B cell (primary cell): ENCODE data around the gene ITLN1.

Experiments used
- EZH2 ChIP-seq: IDR thresholded peaks from 2 replicates; pipeline ENCODE4 v1.6.1; 2012; ENCODE audit warnings: borderline replicate concordance, low read depth, mild to moderate bottlenecking, moderate library complexity, low read length; ENCODE audit not compliant: insufficient read depth, poor library complexity, severe bottlenecking
- TF ChIP-seq, protein P1 (sequence below): fragments of 200-600 bp; IDR thresholded peaks from one replicate; pipeline ENCODE4 v1.8.0; 2022; ENCODE audit warnings: antibody characterized with exemption, mild to moderate bottlenecking

DNA sequence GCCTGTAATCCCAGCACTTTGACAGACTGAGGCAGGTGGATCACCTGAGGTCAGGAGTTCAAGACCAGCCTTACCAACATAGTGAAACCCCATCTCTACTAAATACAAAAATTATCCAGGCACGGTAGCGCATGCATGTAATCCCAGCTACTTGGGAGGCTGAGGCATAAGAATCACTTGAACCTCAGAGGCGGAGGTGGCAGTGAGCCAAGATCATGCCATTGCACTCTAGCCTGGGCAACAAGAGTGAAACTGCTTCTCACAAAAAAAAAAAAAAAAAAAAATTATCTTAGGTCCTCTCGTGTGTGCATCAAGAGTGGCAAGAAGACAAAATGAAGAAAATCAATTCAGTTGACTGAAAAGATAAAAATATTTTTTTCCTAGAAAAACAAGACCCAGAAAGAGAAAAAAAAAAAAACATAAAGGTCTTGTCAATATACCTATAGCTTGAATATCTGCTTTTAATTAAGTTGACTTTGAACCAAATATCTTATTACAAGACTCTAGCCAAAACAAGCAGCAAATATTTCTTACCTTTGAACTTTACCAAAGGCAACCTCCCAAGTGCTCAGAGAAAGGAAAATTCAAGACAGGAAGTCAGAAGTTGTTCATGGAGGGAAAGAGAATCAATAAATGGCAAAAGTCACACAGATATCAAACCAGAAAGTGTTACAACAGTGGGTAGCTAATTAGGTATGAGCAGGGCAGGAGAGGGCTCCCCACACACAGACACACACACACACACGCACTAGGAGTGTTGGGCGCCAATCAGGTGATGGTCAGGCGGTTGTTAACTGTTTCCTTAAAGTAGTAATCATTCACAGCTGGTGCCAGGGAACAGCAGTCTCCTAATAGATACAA is 40.0 kb upstream of the ITLN1 start:
- TF ChIP-seq EZH2 = no peak
- TF ChIP-seq, protein P1, sequence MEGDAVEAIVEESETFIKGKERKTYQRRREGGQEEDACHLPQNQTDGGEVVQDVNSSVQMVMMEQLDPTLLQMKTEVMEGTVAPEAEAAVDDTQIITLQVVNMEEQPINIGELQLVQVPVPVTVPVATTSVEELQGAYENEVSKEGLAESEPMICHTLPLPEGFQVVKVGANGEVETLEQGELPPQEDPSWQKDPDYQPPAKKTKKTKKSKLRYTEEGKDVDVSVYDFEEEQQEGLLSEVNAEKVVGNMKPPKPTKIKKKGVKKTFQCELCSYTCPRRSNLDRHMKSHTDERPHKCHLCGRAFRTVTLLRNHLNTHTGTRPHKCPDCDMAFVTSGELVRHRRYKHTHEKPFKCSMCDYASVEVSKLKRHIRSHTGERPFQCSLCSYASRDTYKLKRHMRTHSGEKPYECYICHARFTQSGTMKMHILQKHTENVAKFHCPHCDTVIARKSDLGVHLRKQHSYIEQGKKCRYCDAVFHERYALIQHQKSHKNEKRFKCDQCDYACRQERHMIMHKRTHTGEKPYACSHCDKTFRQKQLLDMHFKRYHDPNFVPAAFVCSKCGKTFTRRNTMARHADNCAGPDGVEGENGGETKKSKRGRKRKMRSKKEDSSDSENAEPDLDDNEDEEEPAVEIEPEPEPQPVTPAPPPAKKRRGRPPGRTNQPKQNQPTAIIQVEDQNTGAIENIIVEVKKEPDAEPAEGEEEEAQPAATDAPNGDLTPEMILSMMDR = no peak
